HepG2 (cell line): ENCODE results near the gene ZNF563. TPM values are rescaled to one million over a fixed set of nuclear protein-coding genes. Genes with fewer than 3 reads are reported as not detected.

Experiments used
- ATF1 ChIP-seq: IDR thresholded peaks from 2 replicates; pipeline ENCODE4 v1.6.1; 2016; ENCODE audit warnings: mild to moderate bottlenecking, control low read depth
- HOXA3 ChIP-seq: sonication (generic); formaldehyde crosslinking; IDR thresholded peaks from 2 replicates; pipeline ENCODE4 v1.5.0; 2020; ENCODE audit warnings: missing genetic modification reagents
- KLF13 ChIP-seq: sonication (generic); formaldehyde crosslinking; IDR thresholded peaks from 2 replicates; pipeline ENCODE4 v1.4.0; 2020; ENCODE audit warnings: mild to moderate bottlenecking, missing genetic modification reagents
- MATR3 ChIP-seq: sonication (generic); formaldehyde crosslinking; IDR thresholded peaks from 2 replicates; pipeline ENCODE4 v1.4.0; 2020; ENCODE audit warnings: missing genetic modification reagents
- NCOR1 ChIP-seq: fragments of 200-600 bp; sonication (generic); IDR thresholded peaks from 2 replicates; pipeline ENCODE4 v1.7.0; 2017; ENCODE audit warnings: antibody characterized with exemption, low read length, borderline replicate concordance
- NR3C1 ChIP-seq: sonication (generic); formaldehyde crosslinking; IDR thresholded peaks from 2 replicates; pipeline ENCODE4 v1.4.0; 2020; ENCODE audit warnings: missing genetic modification reagents
- PAX8 ChIP-seq: sonication (generic); formaldehyde crosslinking; IDR thresholded peaks from 2 replicates; pipeline ENCODE4 v1.8.0; 2022; ENCODE audit warnings: mild to moderate bottlenecking, missing genetic modification reagents, borderline replicate concordance
- PITX1 ChIP-seq: sonication (generic); formaldehyde crosslinking; IDR thresholded peaks from 2 replicates; pipeline ENCODE4 v1.5.1; 2020; ENCODE audit warnings: mild to moderate bottlenecking, missing genetic modification reagents
- POLR2AphosphoS5 ChIP-seq: IDR thresholded peaks from 2 replicates; pipeline ENCODE4 v1.6.1; 2012; ENCODE audit warnings: low read depth, low read length
- STAG1 ChIP-seq: sonication (generic); formaldehyde crosslinking; IDR thresholded peaks from 2 replicates; pipeline ENCODE4 v1.4.0; 2020; ENCODE audit warnings: missing genetic modification reagents
- TEAD2 ChIP-seq: sonication (generic); formaldehyde crosslinking; IDR thresholded peaks from 2 replicates; pipeline ENCODE4 v1.9.0; 2021; ENCODE audit warnings: missing genetic modification reagents
- YEATS4 ChIP-seq: sonication (generic); formaldehyde crosslinking; IDR thresholded peaks from 2 replicates; pipeline ENCODE4 v1.4.0; 2020; ENCODE audit warnings: missing genetic modification reagents, borderline replicate concordance
- ZBTB7A ChIP-seq: sonication (generic); formaldehyde crosslinking; IDR thresholded peaks from 2 replicates; pipeline ENCODE4 v1.8.0; 2022; ENCODE audit warnings: mild to moderate bottlenecking, missing genetic modification reagents
- ZFAT ChIP-seq: sonication (generic); formaldehyde crosslinking; conservative IDR thresholded peaks from 2 replicates; pipeline ENCODE4 v1.8.1; 2023; ENCODE audit warnings: missing genetic modification reagents, inconsistent platforms
- ZNF101 ChIP-seq: sonication (generic); formaldehyde crosslinking; IDR thresholded peaks from 2 replicates; pipeline ENCODE4 v1.4.0; 2020; ENCODE audit warnings: mild to moderate bottlenecking, low read depth, missing genetic modification reagents, borderline replicate concordance
- ZNF160 ChIP-seq: sonication (generic); formaldehyde crosslinking; IDR thresholded peaks from 2 replicates; pipeline ENCODE4 v1.8.0; 2022; ENCODE audit warnings: mild to moderate bottlenecking, inconsistent platforms, missing genetic modification reagents
- ZNF350 ChIP-seq: sonication (generic); formaldehyde crosslinking; IDR thresholded peaks from 2 replicates; pipeline ENCODE4 v1.4.0; 2020; ENCODE audit warnings: mild to moderate bottlenecking, low read depth, missing genetic modification reagents, borderline replicate concordance
- ZNF484 ChIP-seq: sonication (generic); formaldehyde crosslinking; IDR thresholded peaks from 2 replicates; pipeline ENCODE4 v1.5.1; 2020; ENCODE audit warnings: mild to moderate bottlenecking, low read depth, missing genetic modification reagents, borderline replicate concordance
- ZNF510 ChIP-seq: sonication (generic); formaldehyde crosslinking; IDR thresholded peaks from 2 replicates; pipeline ENCODE4 v1.4.0; 2020; ENCODE audit warnings: low read depth, mild to moderate bottlenecking, missing genetic modification reagents
- ZNF577 ChIP-seq: sonication (generic); formaldehyde crosslinking; IDR thresholded peaks from 2 replicates; pipeline ENCODE4 v1.4.0; 2020; ENCODE audit warnings: mild to moderate bottlenecking, low read depth, missing genetic modification reagents, borderline replicate concordance
- ZNF790 ChIP-seq: sonication (generic); formaldehyde crosslinking; IDR thresholded peaks from 2 replicates; pipeline ENCODE4 v1.8.0; 2022; ENCODE audit warnings: missing genetic modification reagents, mild to moderate bottlenecking, borderline replicate concordance
- polyA plus RNA-seq, 8 experiments: library from polyadenylated mRNA; depleted of rRNA in 3 of 8; stranded (reverse) in 7 of 8; unstranded in 1 of 8; fragments of >200 nt; fragmentation: Illumina TruSeq in 4 of 8; extraction: Trizol in 4 of 8; gene quantifications; 2 replicates each; pipeline versions ENCODE4 v1.2.1 to v1.2.3, GENCODE V29; 2011 to 2016; ENCODE audit warnings: low read depth in 4 of 8, missing spikeins in 1 of 8, mixed read lengths in 1 of 8; ENCODE audit not compliant: insufficient read depth in 1 of 8
- total RNA-seq, 5 experiments: library from RNA; depleted of rRNA; stranded (reverse); fragments of >200 nt; fragmentation: Illumina TruSeq; extraction: Trizol; gene quantifications; 2 replicates each; pipeline ENCODE4 v1.2.3, GENCODE V29; 2016; ENCODE audit warnings: low read depth in 1 of 5
- TF ChIP-seq, protein P1 (sequence below): sonication (generic); formaldehyde crosslinking; IDR thresholded peaks from 2 replicates; pipeline ENCODE4 v1.5.0; 2020; ENCODE audit warnings: mild to moderate bottlenecking, missing genetic modification reagents, borderline replicate concordance
- TF ChIP-seq, protein P2 (sequence below): sonication (generic); formaldehyde crosslinking; conservative IDR thresholded peaks from 2 replicates; pipeline ENCODE4 v1.8.1; 2023; ENCODE audit warnings: missing genetic modification reagents
- TF ChIP-seq, protein P3 (sequence below): IDR thresholded peaks from 2 replicates; pipeline ENCODE4 v1.6.1; 2016; ENCODE audit warnings: mild to moderate bottlenecking
- TF ChIP-seq, protein P4 (sequence below): sonication (generic); formaldehyde crosslinking; IDR thresholded peaks from 2 replicates; pipeline ENCODE4 v1.5.0; 2020; ENCODE audit warnings: missing genetic modification reagents, mild to moderate bottlenecking, borderline replicate concordance
- TF ChIP-seq, protein P5 (sequence below): sonication (generic); formaldehyde crosslinking; IDR thresholded peaks from 2 replicates; pipeline ENCODE4 v1.4.0; 2020; ENCODE audit warnings: low read depth, mild to moderate bottlenecking, missing genetic modification reagents

ZNF563 gene
- total and polyA plus RNA-seq, 2 of the 13 experiments (the other 11 are each of a cell fraction or from before 2014, with no cell fraction given) = 7.5 to 19.5 TPM

DNA sequence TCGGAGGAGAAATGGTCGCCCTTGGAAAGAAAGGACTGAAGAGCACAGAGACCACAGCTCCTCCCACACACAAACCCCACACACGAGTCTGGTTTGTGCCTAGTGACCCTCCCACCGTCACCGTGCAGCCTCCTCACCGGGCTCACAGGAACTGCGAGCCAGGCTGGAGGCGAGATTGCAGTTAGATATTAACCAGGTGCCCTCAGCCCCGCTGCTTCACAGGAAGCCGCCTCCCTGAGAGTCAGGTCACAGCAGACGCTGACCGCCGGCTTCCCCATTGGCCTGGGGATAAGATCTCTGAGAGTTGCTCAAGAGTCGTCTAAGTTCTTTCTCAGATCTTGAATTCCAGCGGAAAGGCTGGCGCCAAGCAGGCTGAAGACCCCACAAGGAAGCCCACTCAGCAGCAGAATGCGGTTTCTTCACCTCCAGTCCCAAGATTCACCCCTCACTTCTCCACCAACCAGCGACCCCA, 39.6 kb downstream of the ZNF563 start (continued):
- TF ChIP-seq, protein P1, sequence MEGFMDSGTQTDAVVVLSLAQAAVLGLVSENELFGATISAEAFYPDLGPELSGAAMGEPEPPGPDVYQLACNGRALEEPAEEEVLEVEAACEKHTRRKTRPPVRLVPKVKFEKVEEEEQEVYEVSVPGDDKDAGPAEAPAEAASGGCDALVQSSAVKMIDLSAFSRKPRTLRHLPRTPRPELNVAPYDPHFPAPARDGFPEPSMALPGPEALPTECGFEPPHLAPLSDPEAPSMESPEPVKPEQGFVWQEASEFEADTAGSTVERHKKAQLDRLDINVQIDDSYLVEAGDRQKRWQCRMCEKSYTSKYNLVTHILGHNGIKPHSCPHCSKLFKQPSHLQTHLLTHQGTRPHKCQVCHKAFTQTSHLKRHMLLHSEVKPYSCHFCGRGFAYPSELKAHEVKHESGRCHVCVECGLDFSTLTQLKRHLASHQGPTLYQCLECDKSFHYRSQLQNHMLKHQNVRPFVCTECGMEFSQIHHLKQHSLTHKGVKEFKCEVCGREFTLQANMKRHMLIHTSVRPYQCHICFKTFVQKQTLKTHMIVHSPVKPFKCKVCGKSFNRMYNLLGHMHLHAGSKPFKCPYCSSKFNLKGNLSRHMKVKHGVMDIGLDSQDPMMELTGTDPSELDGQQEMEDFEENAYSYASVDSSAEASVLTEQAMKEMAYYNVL (CRISPR knock-in tag) = peak; percentile 30; the same call in 1 of the 2 replicates
- TF ChIP-seq, protein P2, sequence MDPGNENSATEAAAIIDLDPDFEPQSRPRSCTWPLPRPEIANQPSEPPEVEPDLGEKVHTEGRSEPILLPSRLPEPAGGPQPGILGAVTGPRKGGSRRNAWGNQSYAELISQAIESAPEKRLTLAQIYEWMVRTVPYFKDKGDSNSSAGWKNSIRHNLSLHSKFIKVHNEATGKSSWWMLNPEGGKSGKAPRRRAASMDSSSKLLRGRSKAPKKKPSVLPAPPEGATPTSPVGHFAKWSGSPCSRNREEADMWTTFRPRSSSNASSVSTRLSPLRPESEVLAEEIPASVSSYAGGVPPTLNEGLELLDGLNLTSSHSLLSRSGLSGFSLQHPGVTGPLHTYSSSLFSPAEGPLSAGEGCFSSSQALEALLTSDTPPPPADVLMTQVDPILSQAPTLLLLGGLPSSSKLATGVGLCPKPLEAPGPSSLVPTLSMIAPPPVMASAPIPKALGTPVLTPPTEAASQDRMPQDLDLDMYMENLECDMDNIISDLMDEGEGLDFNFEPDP (CRISPR knock-in tag) = no peak
- 0 out of 2 replicates have a peak, but pooled peaks have one; percentile 18 for TF ChIP-seq STAG1 (CRISPR knock-in tag)
- no peak for TF ChIP-seq PAX8
- TF ChIP-seq ZFAT (CRISPR knock-in tag) = no peak
- no peak for TF ChIP-seq MATR3 (CRISPR knock-in tag)
- TF ChIP-seq ATF1 (CRISPR knock-in tag) = no peak
- TF ChIP-seq, protein P3, sequence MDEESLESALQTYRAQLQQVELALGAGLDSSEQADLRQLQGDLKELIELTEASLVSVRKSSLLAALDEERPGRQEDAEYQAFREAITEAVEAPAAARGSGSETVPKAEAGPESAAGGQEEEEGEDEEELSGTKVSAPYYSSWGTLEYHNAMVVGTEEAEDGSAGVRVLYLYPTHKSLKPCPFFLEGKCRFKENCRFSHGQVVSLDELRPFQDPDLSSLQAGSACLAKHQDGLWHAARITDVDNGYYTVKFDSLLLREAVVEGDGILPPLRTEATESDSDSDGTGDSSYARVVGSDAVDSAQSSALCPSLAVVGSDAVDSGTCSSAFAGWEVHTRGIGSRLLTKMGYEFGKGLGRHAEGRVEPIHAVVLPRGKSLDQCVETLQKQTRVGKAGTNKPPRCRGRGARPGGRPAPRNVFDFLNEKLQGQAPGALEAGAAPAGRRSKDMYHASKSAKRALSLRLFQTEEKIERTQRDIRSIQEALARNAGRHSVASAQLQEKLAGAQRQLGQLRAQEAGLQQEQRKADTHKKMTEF (CRISPR knock-in tag) = no peak
- TF ChIP-seq, protein P4, sequence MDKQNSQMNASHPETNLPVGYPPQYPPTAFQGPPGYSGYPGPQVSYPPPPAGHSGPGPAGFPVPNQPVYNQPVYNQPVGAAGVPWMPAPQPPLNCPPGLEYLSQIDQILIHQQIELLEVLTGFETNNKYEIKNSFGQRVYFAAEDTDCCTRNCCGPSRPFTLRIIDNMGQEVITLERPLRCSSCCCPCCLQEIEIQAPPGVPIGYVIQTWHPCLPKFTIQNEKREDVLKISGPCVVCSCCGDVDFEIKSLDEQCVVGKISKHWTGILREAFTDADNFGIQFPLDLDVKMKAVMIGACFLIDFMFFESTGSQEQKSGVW (CRISPR knock-in tag) = no peak
- no peak; the same call in 1 of the 2 replicates for TF ChIP-seq ZNF350 (CRISPR knock-in tag)
- peak; percentile 80 for TF ChIP-seq POLR2AphosphoS5
- no peak for TF ChIP-seq NR3C1 (CRISPR knock-in tag)
- no peak for TF ChIP-seq ZNF790 (CRISPR knock-in tag)
- TF ChIP-seq KLF13 = no peak
- TF ChIP-seq ZNF101 (CRISPR knock-in tag) = no peak
- TF ChIP-seq PITX1 (CRISPR knock-in tag) = no peak
- no peak for TF ChIP-seq ZNF160 (CRISPR knock-in tag)
- no peak for TF ChIP-seq ZNF510 (CRISPR knock-in tag)
- TF ChIP-seq HOXA3 = peak; percentile 73
- TF ChIP-seq ZBTB7A = no peak
- TF ChIP-seq, protein P5, sequence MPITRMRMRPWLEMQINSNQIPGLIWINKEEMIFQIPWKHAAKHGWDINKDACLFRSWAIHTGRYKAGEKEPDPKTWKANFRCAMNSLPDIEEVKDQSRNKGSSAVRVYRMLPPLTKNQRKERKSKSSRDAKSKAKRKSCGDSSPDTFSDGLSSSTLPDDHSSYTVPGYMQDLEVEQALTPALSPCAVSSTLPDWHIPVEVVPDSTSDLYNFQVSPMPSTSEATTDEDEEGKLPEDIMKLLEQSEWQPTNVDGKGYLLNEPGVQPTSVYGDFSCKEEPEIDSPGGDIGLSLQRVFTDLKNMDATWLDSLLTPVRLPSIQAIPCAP (CRISPR knock-in tag) = no peak
- no peak; the same call in 1 of the 2 replicates for TF ChIP-seq YEATS4
- TF ChIP-seq ZNF484 = no peak
- TF ChIP-seq ZNF577 = no peak
- TF ChIP-seq NCOR1 = no peak; the same call in 1 of the 2 replicates
- TF ChIP-seq TEAD2 (CRISPR knock-in tag) = no peak
